Sigmoid colon (tissue), 7 donors: ENCODE data around the gene INO80D. TPM values are rescaled to one million over a fixed set of nuclear protein-coding genes. Genes with fewer than 3 reads are reported as not detected.

Experiments
- DNase-seq: peaks from one replicate; pipeline ENCODE4 v3.0.0-alpha.2; 2019
- H3K27ac ChIP-seq, 4 donors: fragments of 200-600 bp; sonication (generic); one replicate each; pipeline ENCODE4 v1.5.1; 2016 to 2019; ENCODE audit warnings: mild to moderate bottlenecking in 1 of 4
- H3K27me3 ChIP-seq, 3 donors: fragments of 200-600 bp; sonication (generic); one replicate each; pipeline ENCODE4 v1.5.1; 2019; ENCODE audit warnings: mild to moderate bottlenecking in 1 of 3
- H3K36me3 ChIP-seq, 4 donors: fragments of 200-600 bp; sonication (generic); one replicate each; pipeline ENCODE4 v1.5.1; 2016 to 2019
- H3K4me1 ChIP-seq, 4 donors: fragments of 200-600 bp; sonication (generic); one replicate each; pipeline ENCODE4 v1.5.1; 2017 to 2019
- H3K4me3 ChIP-seq, 4 donors: fragments of 200-600 bp; sonication (generic); one replicate each; pipeline ENCODE4 v1.5.1; 2017 to 2019; ENCODE audit warnings: mild to moderate bottlenecking in 2 of 4, moderate library complexity in 1 of 4
- H3K9me3 ChIP-seq, 4 donors: fragments of 200-600 bp in 3 of 4; sonication (generic) in 3 of 4; one replicate each; pipeline versions ENCODE4 v1.5.1 to v1.6.1; 2013 to 2019
- EP300 ChIP-seq, 4 donors: sonication (generic); formaldehyde crosslinking; IDR thresholded peaks; one replicate each; pipeline ENCODE4 v1.6.1; 2017; ENCODE audit warnings: antibody characterized with exemption in 4 of 4
- POLR2A ChIP-seq, 2 donors: fragments of 450-650 bp; IDR thresholded peaks; one replicate each; pipeline ENCODE4 v1.6.1; 2016; ENCODE audit warnings: antibody characterized with exemption in 2 of 2, mild to moderate bottlenecking in 2 of 2, moderate library complexity in 2 of 2
- POLR2AphosphoS5 ChIP-seq, 4 donors: sonication (generic); formaldehyde crosslinking; IDR thresholded peaks; one replicate each; pipeline ENCODE4 v1.6.1; 2017; ENCODE audit warnings: antibody characterized with exemption in 4 of 4
- WGBS, 2 donors: extraction: QIAGEN DNeasy Blood & Tissue Kit; methylation state at CpG; one replicate each; pipeline ENCODE4 v1.1.7; 2013; 5-methylcytosine and 5-hydroxymethylcytosine counted together
- intact Hi-C: fragments of 100-400 bp; cut with DNase I; formaldehyde crosslinking; loops from one replicate; pipeline ENCODE4 v1.15.1; 2023
- polyA plus RNA-seq, 3 donors: library from polyadenylated mRNA; stranded (reverse); fragments of 200-250 nt; gene quantifications; one replicate each; pipeline ENCODE4 v1.2.3, GENCODE V29; 2013
- total RNA-seq, 4 donors: library from RNA; depleted of rRNA; stranded (reverse); fragments of >200 nt; gene quantifications; one replicate each; pipeline ENCODE4 v1.1.0, GENCODE V29; 2016
- TF ChIP-seq, protein P1 (sequence below), 4 experiments: fragments of 450-650 bp in 3 of 4; fragments of 200-600 bp in 1 of 4; IDR thresholded peaks; one replicate each; pipeline ENCODE4 v1.5.1; 2016 to 2019; ENCODE audit warnings: antibody characterized with exemption in 4 of 4, mild to moderate bottlenecking in 3 of 4, moderate library complexity in 2 of 4
- donor health status: healthy with polysubstance abuse.
- donor health status: Bipolar disorder and iron deficiency.
- donor health status: healthy.

The INO80D gene
- total and polyA plus RNA-seq, 7 donors = 1.2 to 19.8 (median 13.0) TPM

- no peaks in the 10 kb centered on the region for H3K4me1 ChIP-seq
- no peak for TF ChIP-seq POLR2AphosphoS5 (IDR thresholded peaks at IDR 0.05)
- TF ChIP-seq POLR2A (IDR thresholded peaks at IDR 0.05) = no peak
- TF ChIP-seq, protein P1, sequence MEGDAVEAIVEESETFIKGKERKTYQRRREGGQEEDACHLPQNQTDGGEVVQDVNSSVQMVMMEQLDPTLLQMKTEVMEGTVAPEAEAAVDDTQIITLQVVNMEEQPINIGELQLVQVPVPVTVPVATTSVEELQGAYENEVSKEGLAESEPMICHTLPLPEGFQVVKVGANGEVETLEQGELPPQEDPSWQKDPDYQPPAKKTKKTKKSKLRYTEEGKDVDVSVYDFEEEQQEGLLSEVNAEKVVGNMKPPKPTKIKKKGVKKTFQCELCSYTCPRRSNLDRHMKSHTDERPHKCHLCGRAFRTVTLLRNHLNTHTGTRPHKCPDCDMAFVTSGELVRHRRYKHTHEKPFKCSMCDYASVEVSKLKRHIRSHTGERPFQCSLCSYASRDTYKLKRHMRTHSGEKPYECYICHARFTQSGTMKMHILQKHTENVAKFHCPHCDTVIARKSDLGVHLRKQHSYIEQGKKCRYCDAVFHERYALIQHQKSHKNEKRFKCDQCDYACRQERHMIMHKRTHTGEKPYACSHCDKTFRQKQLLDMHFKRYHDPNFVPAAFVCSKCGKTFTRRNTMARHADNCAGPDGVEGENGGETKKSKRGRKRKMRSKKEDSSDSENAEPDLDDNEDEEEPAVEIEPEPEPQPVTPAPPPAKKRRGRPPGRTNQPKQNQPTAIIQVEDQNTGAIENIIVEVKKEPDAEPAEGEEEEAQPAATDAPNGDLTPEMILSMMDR (IDR thresholded peaks at IDR 0.05) = no peak
- no peak for TF ChIP-seq EP300 (IDR thresholded peaks at IDR 0.05)
- DNase-seq = no peak
- no peaks in the 10 kb centered on the region for H3K27me3 ChIP-seq
- no peaks in the 10 kb centered on the region for H3K9me3 ChIP-seq
- intact Hi-C loops = no loop called here
- no peak overlapping the region for H3K4me3 ChIP-seq
- WGBS, 2 donors = 94 to 96% methylated on average over 8 of the region's 8 CpGs
- no peak overlapping the region for H3K27ac ChIP-seq
- peaks cover 20 to 59% (median 38%) of the 10 kb centered on the region in 4 donors for H3K36me3 ChIP-seq
Measured at GRCh38 chr2:206004004-206004693, 81.8 kb downstream of the INO80D start.

GRCh38 chr2:206002440-206002839, 83.5 kb downstream of the INO80D start:
- Histone ChIP-seq H3K4me1 (no peaks in the 10 kb centered on the region), H3K36me3 (peaks cover 15 to 55% (median 32%) of the 10 kb centered on the region in 4 donors), H3K27me3 (no peaks in the 10 kb centered on the region), H3K9me3 (no peaks in the 10 kb centered on the region), H3K27ac (no peak overlapping the region), H3K4me3 (no peak overlapping the region)
- TF ChIP-seq POLR2AphosphoS5 (IDR thresholded peaks at IDR 0.05) = no peak
- no peak for TF ChIP-seq EP300 (IDR thresholded peaks at IDR 0.05)
- TF ChIP-seq, protein P1 (IDR thresholded peaks at IDR 0.05) = no peak
- no peak for TF ChIP-seq POLR2A (IDR thresholded peaks at IDR 0.05)
- DNase-seq = no peak
- intact Hi-C loops = no loop called here
- WGBS, 2 donors = 36 to 67% methylated on average over 1 of the region's 1 CpG

- no peaks in the 10 kb centered on the region for H3K4me1 ChIP-seq
- no peaks in the 10 kb centered on the region for H3K9me3 ChIP-seq
- H3K36me3 ChIP-seq = peaks cover 10 to 49% (median 27%) of the 10 kb centered on the region in 4 donors
- H3K27me3 ChIP-seq = no peaks in the 10 kb centered on the region
- 36 to 65% methylated on average over 5 of the region's 5 CpGs for WGBS, 2 donors
- no peak for DNase-seq
- no peak overlapping the region for H3K27ac ChIP-seq
- TF ChIP-seq POLR2A (IDR thresholded peaks at IDR 0.05) (no peak), POLR2AphosphoS5 (IDR thresholded peaks at IDR 0.05) (no peak), EP300 (IDR thresholded peaks at IDR 0.05) (no peak)
- TF ChIP-seq, protein P1 (IDR thresholded peaks at IDR 0.05) = no peak
- no peak overlapping the region for H3K4me3 ChIP-seq
- intact Hi-C loops = no loop called here
Measured at GRCh38 chr2:206001912-206002311, 84.1 kb downstream of the INO80D start.

DNA sequence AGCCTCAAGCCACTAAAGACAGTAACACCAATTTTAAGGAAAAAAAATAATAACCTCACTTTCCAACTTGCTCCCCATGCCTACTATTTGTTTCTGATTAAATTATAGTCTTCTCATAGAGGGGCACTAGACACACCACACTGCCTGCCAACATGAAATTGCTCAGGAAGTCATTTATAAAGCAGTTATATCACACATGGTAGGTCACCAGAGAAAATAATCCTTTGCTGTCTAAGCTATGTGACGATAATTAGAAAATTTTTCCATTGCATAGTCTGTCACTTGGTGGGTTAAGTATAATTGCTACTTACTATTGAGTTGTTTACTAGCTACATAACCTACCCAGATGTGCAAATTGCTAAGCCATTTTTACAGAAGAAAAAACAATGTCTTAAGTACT, 85.2 kb downstream of the INO80D start:
- H3K27me3 ChIP-seq = no peaks in the 10 kb centered on the region
- H3K36me3 ChIP-seq = peaks cover 8 to 38% (median 19%) of the 10 kb centered on the region in 4 donors
- intact Hi-C loops = no loop called here
- TF ChIP-seq, protein P1 (IDR thresholded peaks at IDR 0.05) = no peak
- TF ChIP-seq POLR2AphosphoS5 (IDR thresholded peaks at IDR 0.05) (no peak), POLR2A (IDR thresholded peaks at IDR 0.05) (no peak), EP300 (IDR thresholded peaks at IDR 0.05) (no peak)
- H3K4me3 ChIP-seq = no peak overlapping the region
- no peaks in the 10 kb centered on the region for H3K9me3 ChIP-seq
- WGBS, 2 donors = 88 to 93% methylated on average over 1 of the region's 1 CpG
- H3K4me1 ChIP-seq = no peaks in the 10 kb centered on the region
- H3K27ac ChIP-seq = no peak overlapping the region
- no peak for DNase-seq
